K562 (cell line): Measurements from ENCODE around the gene TTC21A.

Source experiments
- DACH1 ChIP-seq: fragments of 450-650 bp; IDR thresholded peaks from 2 replicates; pipeline ENCODE4 v1.6.1; 2018; ENCODE audit not compliant: partially characterized antibody
- DMBX1 ChIP-seq: fragments of 250-450 bp; sonication (Bioruptor Pico); IDR thresholded peaks from 2 replicates; pipeline ENCODE4 v1.8.0; 2022; ENCODE audit warnings: inconsistent platforms, mild to moderate bottlenecking, moderate library complexity, borderline replicate concordance
- ESRRA ChIP-seq: fragments of 450-650 bp; IDR thresholded peaks from 2 replicates; pipeline ENCODE4 v1.6.1; 2014; ENCODE audit warnings: low read depth, mild to moderate bottlenecking, moderate library complexity, borderline replicate concordance
- EZH2 ChIP-seq: IDR thresholded peaks from 2 replicates; pipeline ENCODE4 v1.6.1; 2012; ENCODE audit warnings: low read depth, mild to moderate bottlenecking, inconsistent platforms, low read length, borderline replicate concordance
- FOXM1 ChIP-seq, 2 experiments: fragments of 450-650 bp in 1 of 2; sonication (generic) in 1 of 2; formaldehyde crosslinking in 1 of 2; IDR thresholded peaks; 2 replicates each; pipeline versions ENCODE4 v1.6.1 to v1.9.0; 2017 to 2022; ENCODE audit warnings: low read depth in 2 of 2, mild to moderate bottlenecking in 2 of 2, missing genetic modification reagents in 1 of 2, moderate library complexity in 1 of 2
- KLF1 ChIP-seq: fragments of 450-650 bp; IDR thresholded peaks from 2 replicates; pipeline ENCODE4 v1.6.1; 2016; ENCODE audit warnings: missing genetic modification characterization, missing compliant biosample characterization
- MTA3 ChIP-seq: fragments of 450-650 bp; formaldehyde crosslinking; IDR thresholded peaks from 2 replicates; pipeline ENCODE4 v1.6.1; 2017; ENCODE audit warnings: mild to moderate bottlenecking, borderline replicate concordance
- SRF ChIP-seq, 2 experiments: fragments of 250-450, 450-650 bp in 1 of 2; sonication (Bioruptor Pico) in 1 of 2; sonication (generic) in 1 of 2; formaldehyde crosslinking; IDR thresholded peaks; 2 replicates each; pipeline versions ENCODE4 v1.5.0 to v1.5.1; 2020 to 2022; ENCODE audit warnings: mild to moderate bottlenecking in 1 of 2, missing genetic modification reagents in 1 of 2
- YBX1 ChIP-seq: fragments of 450-650 bp; IDR thresholded peaks from 2 replicates; pipeline ENCODE4 v1.7.1; 2016; ENCODE audit warnings: mild to moderate bottlenecking
- YY1 ChIP-seq, 3 experiments: IDR thresholded peaks; 2 replicates each; pipeline ENCODE4 v1.6.1; 2011; ENCODE audit warnings: low read length in 2 of 3, mild to moderate bottlenecking in 2 of 3, moderate library complexity in 2 of 3, borderline replicate concordance in 1 of 3, control low read depth in 1 of 3, low read depth in 1 of 3; ENCODE audit not compliant: insufficient read depth in 3 of 3, insufficient replicate concordance in 2 of 3, control insufficient read depth in 1 of 3, insufficient read length in 1 of 3; ENCODE audit errors: extremely low read depth in 1 of 3
- ZNF3 ChIP-seq: fragments of 250-450 bp; sonication (Bioruptor Pico); IDR thresholded peaks from 2 replicates; pipeline ENCODE4 v1.5.0; 2021; ENCODE audit warnings: mild to moderate bottlenecking, moderate library complexity
- TF ChIP-seq, protein P1 (sequence below), 3 experiments: IDR thresholded peaks in 2 of 3; conservative IDR thresholded peaks in 1 of 3; 2 replicates each; pipeline ENCODE4 v1.5.1; 2011 to 2012; ENCODE audit warnings: low read length in 3 of 3, mild to moderate bottlenecking in 3 of 3, control low read depth in 2 of 3, improper control_type of control experiment in 1 of 3, inconsistent platforms in 1 of 3, low read depth in 1 of 3, mixed read lengths in 1 of 3, moderate library complexity in 1 of 3; ENCODE audit not compliant: insufficient read depth in 2 of 3
- TF ChIP-seq, protein P2 (sequence below): sonication (generic); formaldehyde crosslinking; IDR thresholded peaks from 2 replicates; pipeline ENCODE4 v1.9.0; 2022; ENCODE audit warnings: mild to moderate bottlenecking, missing genetic modification reagents

DNA sequence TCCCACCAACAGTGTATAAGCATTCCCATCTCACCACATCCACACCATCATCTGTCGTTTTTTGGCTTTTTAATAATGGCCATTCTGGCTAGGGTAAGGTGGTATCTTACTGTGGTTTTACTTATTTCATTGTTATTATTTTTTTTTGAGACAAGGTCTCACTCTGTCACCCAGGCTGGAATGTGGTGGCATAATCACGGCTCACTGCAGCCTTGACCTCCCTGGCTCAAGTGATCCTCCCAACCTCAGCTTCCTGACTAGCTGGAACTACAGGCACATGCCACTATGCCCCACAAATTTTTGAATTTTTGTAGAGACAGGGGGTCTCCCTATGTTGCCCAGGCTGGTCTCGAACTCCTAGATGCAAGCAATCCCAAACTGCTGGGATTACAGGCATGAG, 56.9 kb downstream of the TTC21A start:
- no peak for TF ChIP-seq EZH2
- no peak for TF ChIP-seq ZNF3 (CRISPR knock-in tag)
- TF ChIP-seq KLF1, result no peak
- no peak for TF ChIP-seq FOXM1 (IDR thresholded peaks at IDR 0.05; ENCODE audit: low read depth)
- TF ChIP-seq FOXM1 (CRISPR knock-in tag; IDR thresholded peaks at IDR 0.05; ENCODE audit: low read depth), result no peak
- TF ChIP-seq MTA3, result no peak
- TF ChIP-seq ESRRA, result no peak
- TF ChIP-seq, protein P1, sequence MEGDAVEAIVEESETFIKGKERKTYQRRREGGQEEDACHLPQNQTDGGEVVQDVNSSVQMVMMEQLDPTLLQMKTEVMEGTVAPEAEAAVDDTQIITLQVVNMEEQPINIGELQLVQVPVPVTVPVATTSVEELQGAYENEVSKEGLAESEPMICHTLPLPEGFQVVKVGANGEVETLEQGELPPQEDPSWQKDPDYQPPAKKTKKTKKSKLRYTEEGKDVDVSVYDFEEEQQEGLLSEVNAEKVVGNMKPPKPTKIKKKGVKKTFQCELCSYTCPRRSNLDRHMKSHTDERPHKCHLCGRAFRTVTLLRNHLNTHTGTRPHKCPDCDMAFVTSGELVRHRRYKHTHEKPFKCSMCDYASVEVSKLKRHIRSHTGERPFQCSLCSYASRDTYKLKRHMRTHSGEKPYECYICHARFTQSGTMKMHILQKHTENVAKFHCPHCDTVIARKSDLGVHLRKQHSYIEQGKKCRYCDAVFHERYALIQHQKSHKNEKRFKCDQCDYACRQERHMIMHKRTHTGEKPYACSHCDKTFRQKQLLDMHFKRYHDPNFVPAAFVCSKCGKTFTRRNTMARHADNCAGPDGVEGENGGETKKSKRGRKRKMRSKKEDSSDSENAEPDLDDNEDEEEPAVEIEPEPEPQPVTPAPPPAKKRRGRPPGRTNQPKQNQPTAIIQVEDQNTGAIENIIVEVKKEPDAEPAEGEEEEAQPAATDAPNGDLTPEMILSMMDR (IDR thresholded peaks at IDR 0.05 in 2 of 3, conservative IDR thresholded peaks at IDR 0.05 in 1 of 3; ENCODE audit: insufficient read depth in 2 of 3, low read depth in 1 of 3, low read length in 3 of 3), result no peak
- TF ChIP-seq YY1 (IDR thresholded peaks at IDR 0.05; ENCODE audit: borderline replicate concordance in 1 of 3, control insufficient read depth in 1 of 3, extremely low read depth in 1 of 3, insufficient read depth in 3 of 3, insufficient read length in 1 of 3, insufficient replicate concordance in 2 of 3, low read depth in 1 of 3, low read length in 2 of 3), result no peak
- no peak for TF ChIP-seq DMBX1
- TF ChIP-seq, protein P2, sequence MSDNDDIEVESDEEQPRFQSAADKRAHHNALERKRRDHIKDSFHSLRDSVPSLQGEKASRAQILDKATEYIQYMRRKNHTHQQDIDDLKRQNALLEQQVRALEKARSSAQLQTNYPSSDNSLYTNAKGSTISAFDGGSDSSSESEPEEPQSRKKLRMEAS (CRISPR knock-in tag), result no peak
- TF ChIP-seq YBX1, result no peak
- TF ChIP-seq DACH1, result no peak
- TF ChIP-seq SRF (CRISPR knock-in tag; IDR thresholded peaks at IDR 0.05), result no peak
